Stomach (tissue), 9 donors: ENCODE data around the gene STXBP5. TPM values are rescaled to one million over a fixed set of nuclear protein-coding genes. Genes with fewer than 3 reads are reported as not detected.
A peak's percentile ranks its signal among the peaks of the same experiment; 100 is the strongest.

Experiments used
- DNase-seq, 2 donors: peaks; one replicate each; pipeline versions ENCODE4 v3.0.0 to v3.0.0-alpha.2; 2013 to 2019
- H3K27ac ChIP-seq, 5 donors: fragments of 200-600 bp in 4 of 5; sonication (generic) in 4 of 5; one replicate each; pipeline ENCODE4 v1.5.1; 2013 to 2019; ENCODE audit warnings: mild to moderate bottlenecking in 1 of 5, moderate library complexity in 1 of 5
- H3K27me3 ChIP-seq, 3 donors: fragments of 200-600 bp; sonication (generic); one replicate each; pipeline ENCODE4 v1.5.1; 2017 to 2019; ENCODE audit warnings: mixed run types in 1 of 3
- H3K36me3 ChIP-seq, 4 donors: fragments of 200-600 bp; sonication (generic); 1 replicate in 3 of 4; 2 replicates in 1 of 4; pipeline ENCODE4 v1.5.1; 2016 to 2019
- H3K4me1 ChIP-seq, 4 donors: fragments of 200-600 bp; sonication (generic); one replicate each; pipeline ENCODE4 v1.5.1; 2016 to 2019
- H3K4me3 ChIP-seq, 4 donors: fragments of 200-600 bp; sonication (generic) in 3 of 4; one replicate each; pipeline ENCODE4 v1.5.1; 2016 to 2019; ENCODE audit warnings: mild to moderate bottlenecking in 1 of 4
- H3K9me3 ChIP-seq, 4 donors: fragments of 200-600 bp; sonication (generic); one replicate each; pipeline ENCODE4 v1.5.1; 2016 to 2019
- CTCF ChIP-seq, 7 experiments: fragments of 450-650 bp in 4 of 7; fragments of 200-600 bp in 3 of 7; sonication (generic) in 3 of 7; IDR thresholded peaks; one replicate each; pipeline ENCODE4 v1.5.1; 2016 to 2019; ENCODE audit warnings: antibody characterized with exemption in 7 of 7, control low read depth in 2 of 7, mild to moderate bottlenecking in 1 of 7
- EP300 ChIP-seq: sonication (generic); formaldehyde crosslinking; IDR thresholded peaks from one replicate; pipeline ENCODE4 v1.6.1; 2017; ENCODE audit warnings: antibody characterized with exemption
- POLR2A ChIP-seq, 4 donors: fragments of 450-650 bp; IDR thresholded peaks; one replicate each; pipeline ENCODE4 v1.6.1; 2016; ENCODE audit warnings: antibody characterized with exemption in 4 of 4, control low read depth in 2 of 4, mild to moderate bottlenecking in 1 of 4, moderate library complexity in 1 of 4
- POLR2AphosphoS5 ChIP-seq, 3 donors: sonication (generic); formaldehyde crosslinking; IDR thresholded peaks; one replicate each; pipeline ENCODE4 v1.6.1; 2016; ENCODE audit warnings: antibody characterized with exemption in 3 of 3
- WGBS, 5 donors: extraction: QIAGEN DNeasy Blood & Tissue Kit in 3 of 5; methylation state at CpG; one replicate each; pipeline versions ENCODE4 v1.1.5 to v1.1.7; 2013 to 2018; 5-methylcytosine and 5-hydroxymethylcytosine counted together
- intact Hi-C: fragments of 100-400 bp; cut with DNase I; formaldehyde crosslinking; loops from one replicate; pipeline ENCODE4 v1.15.1; 2023; ENCODE audit warnings: low total_unique reads
- polyA plus RNA-seq, 3 donors: library from polyadenylated mRNA; stranded (reverse); fragments of 200-250 nt; gene quantifications; one replicate each; pipeline ENCODE4 v1.2.3, GENCODE V29; 2013
- total RNA-seq, 5 donors: library from RNA; depleted of rRNA; stranded (reverse); fragments of >200 nt; gene quantifications; one replicate each; pipeline versions ENCODE4 v1.1.0 to v1.2.3, GENCODE V29; 2014 to 2016
- donor health status: healthy with polysubstance abuse.
- donor health status: Bipolar disorder and iron deficiency.
- donor health status: healthy.

Gene STXBP5
- total and polyA plus RNA-seq, 8 donors, result 5.9 to 56.2 (median 15.8) TPM

GRCh38 chr6:147285087-147285855, 81.1 kb downstream of the STXBP5 start:
- peaks cover 0 to 12% (median 8%) of the 10 kb centered on the region in 4 donors for H3K36me3 ChIP-seq
- intact Hi-C loops, result no loop called here
- H3K9me3 ChIP-seq, result no peaks in the 10 kb centered on the region
- H3K4me3 ChIP-seq, result no peak overlapping the region
- peaks cover 0 to 50% (median 26%) of the 10 kb centered on the region in 4 donors for H3K4me1 ChIP-seq
- DNase-seq, result peak in 1 of 2 donors; percentile 59
- 26 to 35% (median 27%) methylated on average over 3 of the region's 3 CpGs for WGBS, 5 donors
- H3K27me3 ChIP-seq, result no peaks in the 10 kb centered on the region
- peak in 3 of 7 experiments; percentile 48 to 59 (median 52) for TF ChIP-seq CTCF (IDR thresholded peaks at IDR 0.05)
- no peak for TF ChIP-seq POLR2A (IDR thresholded peaks at IDR 0.05)
- H3K27ac ChIP-seq, result no peak overlapping the region

GRCh38 chr6:147287869-147288271, 83.7 kb downstream of the STXBP5 start:
- Histone ChIP-seq H3K9me3 (no peaks in the 10 kb centered on the region), H3K27ac (no peak overlapping the region), H3K4me1 (peaks cover 0 to 38% (median 19%) of the 10 kb centered on the region in 4 donors), H3K27me3 (no peaks in the 10 kb centered on the region), H3K36me3 (peaks cover 0 to 5% (median 2%) of the 10 kb centered on the region in 4 donors), H3K4me3 (no peak overlapping the region)
- DNase-seq, result peak in 1 of 2 donors; percentile 6
- 59 to 75% (median 66%) methylated on average over 3 of the region's 3 CpGs for WGBS, 5 donors
- no peak for TF ChIP-seq POLR2A (IDR thresholded peaks at IDR 0.05)
- TF ChIP-seq EP300, result no peak
- no peak for TF ChIP-seq POLR2AphosphoS5 (IDR thresholded peaks at IDR 0.05)
- TF ChIP-seq CTCF (IDR thresholded peaks at IDR 0.05), result no peak
- intact Hi-C loops, result no loop called here

GRCh38 chr6:147297124-147297523, 92.9 kb downstream of the STXBP5 start:
- TF ChIP-seq POLR2A (IDR thresholded peaks at IDR 0.05) (no peak), POLR2AphosphoS5 (IDR thresholded peaks at IDR 0.05) (no peak), EP300 (no peak), CTCF (IDR thresholded peaks at IDR 0.05) (no peak)
- no peak for DNase-seq
- 88 to 100% (median 98%) methylated on average over 2 of the region's 2 CpGs for WGBS, 5 donors
- Histone ChIP-seq H3K4me3 (no peak overlapping the region), H3K36me3 (peaks cover 0 to 27% (median 17%) of the 10 kb centered on the region in 4 donors), H3K4me1 (no peaks in the 10 kb centered on the region), H3K27me3 (no peaks in the 10 kb centered on the region), H3K9me3 (peaks cover 0 to 17% (median 4%) of the 10 kb centered on the region in 4 donors), H3K27ac (no peak overlapping the region)
- intact Hi-C loops, result no loop called here

GRCh38 chr6:147297663-147298316, 93.6 kb downstream of the STXBP5 start:
- Histone ChIP-seq H3K4me3 (no peak overlapping the region), H3K4me1 (no peaks in the 10 kb centered on the region), H3K27me3 (no peaks in the 10 kb centered on the region), H3K27ac (no peak overlapping the region), H3K36me3 (peaks cover 0 to 31% (median 19%) of the 10 kb centered on the region in 4 donors), H3K9me3 (peaks cover 0 to 17% (median 4%) of the 10 kb centered on the region in 4 donors)
- no peak for DNase-seq
- 82 to 93% (median 93%) methylated on average over 3 of the region's 3 CpGs for WGBS, 5 donors
- TF ChIP-seq POLR2AphosphoS5 (IDR thresholded peaks at IDR 0.05) (no peak), CTCF (IDR thresholded peaks at IDR 0.05) (no peak), POLR2A (IDR thresholded peaks at IDR 0.05) (no peak), EP300 (no peak)
- intact Hi-C loops, result no loop called here
